HG02981 (cell line): Measurements from ENCODE around the gene SGCG.
"Not testable (repeated sequence)": the region's sequence is repeated elsewhere in the genome, so short reads cannot be mapped to it uniquely, and the experiment has no call there.

Source experiments
- ATAC-seq: cut with Tn5 transposase; IDR thresholded peaks from one replicate; pipeline ENCODE4 v1.9.1; 2021; ENCODE audit warnings: mild to moderate bottlenecking, moderate library complexity; ENCODE audit not compliant: unreplicated experiment

The SGCG gene

DNA sequence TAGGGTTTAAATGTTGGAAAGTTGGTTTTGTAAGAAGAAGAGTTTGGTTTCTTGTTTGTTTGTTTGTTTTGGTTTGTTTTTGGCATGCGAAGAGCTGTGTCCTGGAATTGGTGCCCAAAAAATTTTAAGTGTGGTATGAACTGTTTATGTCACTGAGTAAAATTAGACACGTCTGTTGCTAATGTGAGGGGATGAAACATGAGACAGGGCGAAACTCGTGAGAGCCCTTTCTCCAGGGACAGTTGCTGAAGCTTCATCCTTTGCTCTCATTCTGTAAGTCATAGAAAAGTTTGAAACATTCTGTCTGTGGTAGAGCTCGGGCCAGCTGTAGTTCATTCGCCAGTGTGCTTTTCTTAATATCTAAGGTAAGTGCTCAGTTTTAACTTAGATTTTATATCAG is at the start of gene SGCG:
TSS of gene SGCG (plus strand) at position 269 of the 400 bp plus-strand sequence. CDS start 22,716 bp downstream, outside the sequence.
- no peak for ATAC-seq

DNA sequence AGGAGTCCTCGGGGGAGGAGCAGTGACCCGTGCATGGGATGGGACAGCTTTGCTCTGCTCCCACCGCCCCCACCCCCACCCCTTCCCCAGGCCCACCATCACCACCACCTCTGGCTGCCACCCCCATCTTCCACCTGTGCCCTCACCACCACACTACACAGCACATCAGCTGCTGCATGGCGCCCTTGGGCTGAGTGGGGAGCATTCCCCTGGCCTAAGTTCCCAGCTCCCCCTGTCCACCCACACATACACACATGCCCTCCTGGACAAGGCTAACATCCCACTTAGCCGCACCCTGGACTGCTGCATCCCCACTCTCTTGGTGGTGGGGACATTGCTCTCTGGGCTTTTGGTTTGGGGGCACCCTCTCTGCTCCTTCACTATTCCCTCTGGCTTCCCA is 46.2 kb upstream of the SGCG start:
- ATAC-seq: no peak

DNA sequence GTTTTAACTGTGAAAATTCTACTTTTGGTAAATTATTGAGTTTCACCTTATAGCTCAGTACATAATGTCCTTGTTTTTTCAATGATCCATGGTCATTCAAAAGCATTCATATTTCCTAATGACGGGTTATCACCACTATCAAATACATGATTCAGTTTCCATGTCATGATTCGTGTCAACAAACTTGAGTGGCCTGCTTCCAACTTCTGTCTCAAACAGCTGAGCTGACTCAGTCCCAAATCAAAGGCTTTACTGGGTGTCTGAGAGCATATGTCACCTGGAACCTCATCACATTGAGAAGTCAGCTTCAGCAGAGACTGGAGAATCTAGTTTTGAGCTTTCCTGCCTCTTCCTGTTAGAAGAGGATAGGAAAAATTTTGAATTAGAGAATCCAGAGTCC is 40.3 kb upstream of the SGCG start:
- no peak for ATAC-seq

- no peak for ATAC-seq
Observed at GRCh38 chr13:23141964-23142363, 38.8 kb upstream of the SGCG start.

- ATAC-seq: not testable (repeated sequence)
Observed at GRCh38 chr13:23142607-23143006, 38.2 kb upstream of the SGCG start.

DNA sequence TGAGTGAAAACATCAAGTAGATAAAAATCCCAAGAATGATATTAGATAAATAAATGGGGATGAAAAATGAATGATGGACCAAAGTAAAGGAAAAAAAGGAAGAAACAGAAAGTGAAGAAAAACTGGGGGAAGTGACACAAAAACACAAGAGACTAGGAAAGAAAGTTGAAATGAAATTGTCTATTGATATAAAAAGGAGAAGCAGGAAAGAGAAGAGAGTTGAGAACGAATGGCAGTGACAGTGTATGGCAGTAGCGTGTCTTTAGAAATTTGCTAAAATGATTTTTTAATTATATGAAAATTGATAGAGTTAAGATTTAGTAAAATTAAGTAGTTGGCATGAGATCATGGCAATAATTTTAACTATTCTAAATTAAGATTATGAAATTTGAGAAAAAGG is 36.3 kb upstream of the SGCG start:
- ATAC-seq: no peak

DNA sequence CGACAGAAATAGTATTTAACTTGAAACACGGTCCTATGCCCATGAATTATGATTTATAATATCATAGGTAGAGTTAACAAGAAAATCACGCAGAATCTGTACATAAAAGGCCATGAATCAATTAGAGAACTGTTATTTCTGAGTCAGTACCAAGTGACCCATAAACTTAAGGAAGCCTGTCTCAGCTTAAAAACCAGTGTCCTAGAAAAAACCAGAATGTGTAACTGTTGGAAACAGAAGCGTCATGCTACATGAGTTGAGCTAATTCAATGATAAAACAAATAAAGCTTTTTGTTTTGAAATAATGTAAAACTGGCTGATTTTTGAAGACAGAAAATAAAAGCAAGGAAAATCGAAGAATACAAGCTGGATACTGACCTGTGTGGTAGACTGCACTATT is 34.8 kb upstream of the SGCG start:
- no peak for ATAC-seq

DNA sequence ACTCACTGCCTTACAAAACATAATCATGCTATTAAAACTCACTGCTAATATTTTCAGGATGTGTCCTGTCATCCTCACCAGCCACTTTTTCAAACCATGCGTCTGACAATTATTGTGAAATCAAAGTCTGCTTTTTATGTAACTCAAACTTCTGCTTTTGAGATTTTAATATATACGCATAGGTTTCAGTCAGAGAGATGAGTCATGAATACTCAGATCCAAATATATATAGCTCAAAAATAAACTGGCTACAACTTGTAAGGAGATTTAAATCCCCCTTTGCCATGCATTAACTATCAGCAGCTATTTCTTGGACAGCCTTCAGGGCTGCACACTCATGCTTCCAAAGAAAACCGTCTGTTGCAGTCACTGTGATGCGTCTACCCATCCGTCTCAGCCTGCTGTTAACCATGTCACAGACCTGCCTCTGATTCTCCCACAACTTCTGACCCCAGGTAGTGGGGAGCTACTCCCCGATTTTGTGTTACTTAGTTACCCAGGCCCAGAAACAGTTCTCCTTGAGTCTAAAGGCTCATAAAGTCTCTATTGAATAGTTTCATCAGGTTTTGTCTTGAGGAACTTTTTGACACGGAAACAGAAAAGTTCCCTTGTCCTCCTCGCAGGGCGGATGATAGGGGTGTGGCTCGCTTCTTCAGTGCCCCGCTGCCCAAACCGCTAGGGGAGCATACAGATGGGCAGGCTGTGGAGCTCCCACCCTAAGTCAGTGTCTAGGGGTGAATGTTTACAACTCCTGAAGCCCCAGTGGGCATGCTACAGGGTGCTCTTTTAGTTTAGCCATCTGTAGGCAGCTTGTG is 33.8 kb upstream of the SGCG start:
- no peak for ATAC-seq

DNA sequence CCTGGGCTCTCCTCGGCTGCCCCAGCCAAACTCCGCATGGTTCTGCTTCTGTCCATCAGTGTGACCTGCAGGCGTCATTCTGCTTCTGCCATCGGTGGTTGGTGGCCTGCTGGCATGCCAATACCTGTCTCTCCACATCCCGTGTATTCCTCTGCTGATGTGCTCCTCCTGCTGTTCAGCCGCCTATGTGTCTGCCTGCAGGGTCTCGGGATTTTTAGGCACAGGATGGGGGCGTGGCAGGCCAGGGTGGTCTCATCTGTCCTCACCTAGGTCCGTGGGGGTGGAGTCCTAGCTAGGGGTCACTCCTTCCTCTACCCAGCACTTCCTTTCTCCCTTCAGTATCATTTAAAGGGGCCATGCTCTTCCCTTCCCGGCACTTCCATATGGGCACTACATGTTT is 33.0 kb upstream of the SGCG start:
- ATAC-seq: no peak

DNA sequence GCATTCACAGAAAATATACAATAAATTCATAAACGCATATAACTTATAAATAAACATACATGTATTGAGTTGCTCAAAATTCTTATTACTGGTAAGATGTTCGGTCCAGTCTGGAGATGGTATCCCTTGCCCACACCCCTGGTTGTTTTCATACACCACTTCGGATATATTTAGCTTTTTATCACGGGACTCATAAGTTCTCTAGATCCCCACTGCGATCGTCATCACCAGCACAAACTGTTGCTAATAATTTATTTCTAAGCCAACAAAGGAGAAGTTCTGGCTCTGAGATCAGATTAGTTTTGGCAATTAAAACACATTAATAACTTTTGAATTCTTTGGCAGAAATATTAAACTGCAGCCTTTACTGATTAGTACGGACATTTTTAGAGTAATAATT is 23.0 kb upstream of the SGCG start:
- ATAC-seq: no peak

DNA sequence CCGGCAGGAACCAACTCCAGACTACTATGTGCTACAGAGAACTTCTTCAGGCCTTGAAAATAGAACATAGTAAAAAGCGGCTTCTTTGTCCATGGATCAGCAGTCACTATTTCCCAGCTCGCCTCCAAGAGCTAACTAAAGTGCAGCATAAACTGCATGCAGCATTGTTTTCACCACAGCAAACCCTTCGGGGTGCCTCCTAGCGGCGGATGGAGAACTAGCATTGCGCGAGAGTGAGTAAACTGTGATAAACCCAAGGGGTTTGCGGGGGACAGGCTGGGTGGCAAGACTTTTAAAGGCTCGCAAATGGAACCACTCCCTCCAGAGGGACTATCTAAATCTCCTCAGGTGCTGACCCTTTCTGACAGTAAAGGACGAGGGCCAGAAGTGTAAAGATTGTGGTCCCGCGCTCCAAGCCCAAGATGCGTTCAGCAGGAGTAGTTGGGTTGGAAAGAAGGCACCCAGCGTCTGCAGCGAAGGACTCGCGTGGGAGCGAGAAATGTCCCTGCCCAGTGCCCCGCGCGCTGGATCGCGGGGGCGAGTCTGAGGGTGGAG is 21.5 kb upstream of the SGCG start:
- no peak for ATAC-seq

GRCh38 chr13:23159760-23160637 is 20.8 kb upstream of the SGCG start:
- ATAC-seq: no peak

DNA sequence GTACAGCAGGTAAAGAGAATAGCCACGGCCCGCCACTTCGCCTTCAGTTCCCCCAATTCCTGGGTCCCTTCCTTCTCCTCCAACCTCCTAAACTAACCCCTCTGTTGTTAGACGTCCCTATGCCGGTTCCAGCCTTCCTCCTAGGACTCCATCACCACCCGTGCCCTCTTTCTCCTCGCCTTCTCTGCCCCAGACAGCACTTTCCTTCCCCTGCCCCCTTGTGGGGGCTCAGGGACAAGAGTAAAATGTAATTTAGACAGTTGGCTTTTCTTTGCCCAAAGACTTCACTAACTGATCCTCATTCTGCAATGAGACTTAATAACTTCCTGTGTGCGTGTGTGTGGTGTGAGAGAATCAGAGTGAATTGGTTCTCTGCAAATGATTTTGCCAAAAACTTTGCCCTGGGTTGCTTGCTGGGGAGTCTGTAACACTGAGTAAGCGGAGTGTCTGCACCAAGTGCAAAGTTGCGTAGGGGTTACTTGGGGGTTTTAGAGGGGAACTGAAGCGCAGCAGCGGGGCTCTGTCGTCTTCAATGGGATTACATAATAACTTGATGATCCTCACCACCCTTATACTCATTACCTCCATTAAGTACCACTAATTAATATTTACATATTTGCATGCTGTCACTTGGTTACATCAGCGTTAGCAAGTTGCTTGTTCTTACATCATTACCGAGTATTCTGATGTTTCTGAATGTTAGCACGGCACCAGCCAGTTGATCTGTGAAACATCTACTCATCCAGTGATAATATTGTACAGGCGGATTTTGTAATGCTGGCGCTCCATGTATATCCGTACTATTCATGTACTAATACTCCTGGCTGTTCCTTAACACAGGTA is 19.9 kb upstream of the SGCG start:
- ATAC-seq: no peak

- no peak for ATAC-seq
Observed at GRCh38 chr13:23161481-23161825, 19.3 kb upstream of the SGCG start.

GRCh38 chr13:23175920-23176319 is 4.9 kb upstream of the SGCG start:
- no peak for ATAC-seq

GRCh38 chr13:23182142-23182541 is 1.4 kb downstream of the SGCG start:
- no peak for ATAC-seq

DNA sequence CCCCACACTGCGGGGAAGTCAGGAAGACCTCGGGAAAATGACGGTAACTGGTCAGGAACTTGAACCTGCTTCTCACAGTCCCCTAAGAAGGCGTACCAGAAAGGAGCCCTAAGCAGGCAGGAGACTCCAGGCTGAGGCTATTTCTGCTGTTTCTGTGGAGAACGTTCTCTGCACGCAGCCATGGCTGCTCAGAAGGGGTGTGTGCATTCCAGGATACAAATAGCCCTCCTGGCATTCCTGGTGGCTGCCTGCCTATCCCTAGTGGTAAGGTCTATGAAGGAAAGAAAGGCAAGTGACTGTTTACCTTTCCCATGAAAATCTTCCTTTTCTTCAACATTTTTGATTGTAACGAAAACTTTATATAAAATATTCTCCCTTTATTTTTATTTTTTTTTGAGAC is 2.5 kb downstream of the SGCG start:
- ATAC-seq: no peak

DNA sequence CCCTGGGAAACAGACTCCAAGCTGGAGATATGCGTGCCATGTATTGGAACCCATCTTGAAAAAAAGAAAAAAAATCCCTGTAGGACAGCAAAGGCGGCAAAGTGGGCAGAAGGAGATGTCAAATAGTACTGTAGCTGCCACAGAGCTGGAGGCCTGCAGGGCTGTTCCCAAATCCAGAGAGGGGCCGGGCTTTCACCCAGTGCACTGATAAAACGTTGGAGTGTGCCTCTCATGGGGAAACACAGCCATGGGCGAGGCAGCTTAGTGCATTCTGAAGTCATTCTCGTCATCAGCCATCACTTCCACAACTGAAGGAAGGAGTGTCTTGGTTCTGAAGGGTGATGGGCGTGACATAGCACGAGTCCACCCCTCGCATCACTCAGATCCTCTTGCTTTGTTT is 4.8 kb downstream of the SGCG start:
- no peak for ATAC-seq

DNA sequence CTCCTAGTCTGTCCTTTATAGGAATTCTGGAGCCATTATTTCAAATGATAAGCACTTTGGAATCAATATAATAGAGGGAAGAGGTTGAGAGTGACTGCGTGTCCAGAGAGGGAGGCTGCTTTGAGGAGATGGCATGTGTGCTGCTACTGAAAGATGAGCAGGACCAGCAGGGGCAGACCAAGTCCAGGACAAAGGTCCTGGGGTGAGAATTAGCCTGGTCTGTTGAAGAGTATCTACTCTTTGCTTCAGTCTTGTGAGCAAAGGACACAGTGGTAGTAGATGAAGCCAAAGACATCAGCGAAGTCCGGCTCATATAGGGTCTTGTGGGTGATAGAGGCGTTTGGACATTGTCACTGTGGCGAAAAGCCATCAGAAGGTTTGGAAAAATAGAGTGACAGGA is 21.1 kb downstream of the SGCG start:
- ATAC-seq: no peak

- no peak for ATAC-seq
Observed at GRCh38 chr13:23202383-23202782, 21.6 kb downstream of the SGCG start.

DNA sequence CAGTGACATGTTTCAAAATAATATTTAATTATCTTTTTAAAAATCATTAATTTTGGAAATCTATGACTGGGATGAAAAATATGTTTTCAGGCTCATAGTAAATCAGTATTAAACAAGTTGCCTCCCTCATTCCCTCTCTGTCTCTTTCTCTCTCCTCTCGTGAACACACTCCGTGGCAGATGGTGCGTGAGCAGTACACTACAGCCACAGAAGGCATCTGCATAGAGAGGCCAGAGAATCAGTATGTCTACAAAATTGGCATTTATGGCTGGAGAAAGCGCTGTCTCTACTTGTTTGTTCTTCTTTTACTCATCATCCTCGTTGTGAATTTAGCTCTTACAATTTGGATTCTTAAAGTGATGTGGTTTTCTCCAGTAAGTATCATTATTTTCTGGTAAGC is 22.7 kb downstream of the SGCG start:
- ATAC-seq: no peak
